NCI-H69 (cell line): ENCODE measurements around the gene SLIT3.

ENCODE experiments used
- DNase-seq: peaks from one replicate; lab custom pipeline; 2025; lab: John Stamatoyannopoulos, UW

The SLIT3 gene

GRCh38 chr5:169300468-169301385 lies at the start of gene SLIT3:
Gene SLIT3 (minus strand): TSS chr5:169301139. CDS start chr5:169300709, 430 bp downstream.
- peak; percentile 42 for DNase-seq

GRCh38 chr5:169350016-169350415 lies 49.1 kb upstream of the SLIT3 start:
- no peak for DNase-seq

- DNase-seq, result no peak
Measured at GRCh38 chr5:169347786-169348185, 46.8 kb upstream of the SLIT3 start.

GRCh38 chr5:169344629-169345028 lies 43.7 kb upstream of the SLIT3 start:
- no peak for DNase-seq

- no peak for DNase-seq
Measured at GRCh38 chr5:169343766-169344165, 42.8 kb upstream of the SLIT3 start.

- no peak for DNase-seq
Measured at GRCh38 chr5:169341556-169341955, 40.6 kb upstream of the SLIT3 start.

GRCh38 chr5:169339869-169340268 lies 38.9 kb upstream of the SLIT3 start:
- no peak for DNase-seq

- peak; percentile 39 for DNase-seq
Measured at GRCh38 chr5:169336242-169336641, 35.3 kb upstream of the SLIT3 start.

- no peak for DNase-seq
Measured at GRCh38 chr5:169335806-169336205, 34.9 kb upstream of the SLIT3 start.

GRCh38 chr5:169333518-169333917 lies 32.6 kb upstream of the SLIT3 start:
- DNase-seq, result no peak

- DNase-seq, result no peak
Measured at GRCh38 chr5:169331292-169331852, 30.4 kb upstream of the SLIT3 start.

GRCh38 chr5:169328401-169328800 lies 27.5 kb upstream of the SLIT3 start:
- no peak for DNase-seq

- no peak for DNase-seq
Measured at GRCh38 chr5:169325273-169325672, 24.3 kb upstream of the SLIT3 start.

- DNase-seq, result no peak
Measured at GRCh38 chr5:169318556-169318955, 17.6 kb upstream of the SLIT3 start.

GRCh38 chr5:169307646-169308045 lies 6.7 kb upstream of the SLIT3 start:
- DNase-seq, result no peak

GRCh38 chr5:169305366-169305765 lies 4.4 kb upstream of the SLIT3 start:
- DNase-seq, result no peak

- no peak for DNase-seq
Measured at GRCh38 chr5:169304175-169304574, 3.2 kb upstream of the SLIT3 start.

- no peak for DNase-seq
Measured at GRCh38 chr5:169303119-169303515, 2.2 kb upstream of the SLIT3 start.

- DNase-seq, result peak; percentile 74
Measured at GRCh38 chr5:169302491-169303118, 1.7 kb upstream of the SLIT3 start.

GRCh38 chr5:169301986-169302385 lies 1.0 kb upstream of the SLIT3 start:
- DNase-seq, result no peak

- no peak for DNase-seq
Measured at GRCh38 chr5:169301386-169301934, 521 bp upstream of the SLIT3 start.

GRCh38 chr5:169299663-169300467 lies 1.1 kb downstream of the SLIT3 start:
- no peak for DNase-seq
